ENCODE results near the gene HOTAIR. TPM values are rescaled to one million over a fixed set of nuclear protein-coding genes. Genes with fewer than 3 reads are reported as not detected.

Gene HOTAIR
- total and polyA plus RNA-seq, 2 donors (not counting 3 experiments of a cell fraction or from before 2014, with no cell fraction given): not detected

- intact Hi-C loops (cut with micrococcal nuclease): no loop called here
- Histone ChIP-seq H3K9ac (replicated peaks; ENCODE audit: extremely low read depth, insufficient read depth, low read length) (no peak overlapping the region), H3K79me2 (ENCODE audit: control insufficient read depth, insufficient read depth, low read length) (no peaks in the 10 kb centered on the region), H3K4me1 (ENCODE audit: control insufficient read depth, extremely low read depth, insufficient read depth, low read length) (no peaks in the 10 kb centered on the region), H3K4me2 (ENCODE audit: insufficient read depth, low read length) (no peak overlapping the region), H4K20me1 (replicated peaks; ENCODE audit: control insufficient read depth, extremely low read depth, insufficient read depth, low read length) (no peaks in the 10 kb centered on the region), H3K27me3 (ENCODE audit: control insufficient read depth in 2 of 2, insufficient read depth in 2 of 2, low read length in 2 of 2) (peaks cover 82 to 98% of the 10 kb centered on the region in 2 experiments), H3K9me3 (replicated peaks; ENCODE audit: control insufficient read depth, insufficient read depth, low read length) (no peaks in the 10 kb centered on the region), H3K4me3 (replicated peaks in 1 of 3; ENCODE audit: insufficient read depth in 1 of 3, low read depth in 1 of 3, low read length in 3 of 3) (no peak overlapping the region), H3K9me1 (replicated peaks; ENCODE audit: control insufficient read depth, extremely low read depth, insufficient read depth, low read length) (no peaks in the 10 kb centered on the region), H3K36me3 (ENCODE audit: control insufficient read depth in 2 of 2, extremely low read depth in 1 of 2, insufficient read depth in 2 of 2, low read length in 2 of 2) (no peaks in the 10 kb centered on the region), H2AFZ (ENCODE audit: low read depth, low read length) (no peak overlapping the region), H3K27ac (ENCODE audit: insufficient read depth, low read depth, low read length) (no peak overlapping the region)
- DNase-seq (ENCODE audit: low read depth, low spot score): no peak
- dilution Hi-C loops (cut with MboI; ENCODE audit: extremely low pct_ligation_motif_present, low sequenced_read_pairs): no loop called here
- POLR2A ChIA-PET: no interaction called here
- no peak for FAIRE-seq
- CTCF ChIA-PET: interaction anchor here (1.0 kb wide), 1 partner anchor 10 kb away, joined by 3 read pairs; the partner anchor contains the start of gene HOXC13
- TF ChIP-seq MAX (IDR thresholded peaks at IDR 0.05; ENCODE audit: insufficient read depth, insufficient read length) (no peak), JUN (IDR thresholded peaks at IDR 0.05; ENCODE audit: borderline replicate concordance, insufficient read depth, insufficient read length, low read depth) (no peak), FOS (IDR thresholded peaks at IDR 0.05; ENCODE audit: borderline replicate concordance, insufficient read depth, low read length) (no peak), MYC (IDR thresholded peaks at IDR 0.05; ENCODE audit: low read depth, low read length) (no peak), CTCF (IDR thresholded peaks at IDR 0.05; ENCODE audit: extremely low read depth in 1 of 2, insufficient read depth in 1 of 2, low read depth in 1 of 2, low read length in 2 of 2) (no peak), EZH2 (IDR thresholded peaks at IDR 0.05; ENCODE audit: borderline replicate concordance, low read depth, low read length, severe bottlenecking) (no peak), POLR2A (IDR thresholded peaks at IDR 0.05; ENCODE audit: low read depth, low read length) (no peak), POLR2AphosphoS5 (IDR thresholded peaks at IDR 0.05; ENCODE audit: insufficient read depth, low read depth, low read length) (no peak), GATA2 (IDR thresholded peaks at IDR 0.05; ENCODE audit: insufficient read depth, insufficient read length, low read depth, low read length) (no peak)
- no TSS peak for BruUV-seq (replicated peaks)
Measured at GRCh38 chr12:53928054-53928835, 46.5 kb downstream of the HOTAIR start.
